HCT116 (cell line): ENCODE data around the gene NUP153. TPM values are rescaled to one million over a fixed set of nuclear protein-coding genes. Genes with fewer than 3 reads are reported as not detected.

Experiments
- ATAC-seq: fragments of 200-7000 bp; cut with Tn5 transposase; 2 replicates; pipeline ENCODE4 v1.9.1; 2020; ENCODE audit warnings: mild to moderate bottlenecking, moderate library complexity
- BruUV-seq: library from RNA; stranded (reverse); fragments of 400-500 nt; replicated peaks from 2 replicates; lab custom pipeline; 2021; lab: Mats Ljungman, UMichigan
- CTCF ChIA-PET: fragments of 300-600 bp; sonication (Branson Sonifier 250); formaldehyde crosslinking; loops from one replicate; lab custom pipeline; 2021; ENCODE audit warnings: antibody characterized with exemption; lab: Charles Lee
- POLR2A ChIA-PET: fragments of 300-600, 350-600 bp; sonication (Branson Sonifier 250); formaldehyde crosslinking; loops from one replicate; lab custom pipeline; 2021; ENCODE audit warnings: antibody characterized with exemption; lab: Charles Lee
- RAD21 ChIA-PET, 2 experiments: fragments of 300-600 bp; sonication (Branson Sonifier 250); formaldehyde crosslinking; loops; one replicate each; lab custom pipeline; 2023; ENCODE audit warnings: low total read pairs in 2 of 2; ENCODE audit not compliant: uncharacterized antibody in 2 of 2, unreplicated experiment in 2 of 2, low non-redundant PET in 1 of 2; lab: Charles Lee
- DNase-seq: peaks from one replicate; pipeline ENCODE4 v3.0.0-alpha.2; 2010; ENCODE audit warnings: low read depth, low spot score
- H2AFZ ChIP-seq: fragments of 200-600 bp; shearing (Covaris generic), sonication (generic); 2 replicates; pipeline ENCODE4 v1.6.1; 2017; ENCODE audit warnings: low read depth, mixed run types, mixed read lengths, antibody characterized with exemption, low read length; ENCODE audit not compliant: poor library complexity, severe bottlenecking
- H3K27ac ChIP-seq: 2 replicates; pipeline ENCODE4 v1.5.1; 2012; ENCODE audit warnings: low read depth, low read length
- H3K27me3 ChIP-seq: fragments of 200-600 bp; sonication (generic); 2 replicates; pipeline ENCODE4 v1.6.1; 2016; ENCODE audit warnings: mixed run types, low read length, mixed read lengths; ENCODE audit not compliant: insufficient read depth
- H3K36me3 ChIP-seq, 2 experiments: fragments of 200-500 bp in 1 of 2; fragments of 200-600 bp in 1 of 2; sonication (Bioruptor generic) in 1 of 2; sonication (generic) in 1 of 2; 2 replicates each; pipeline versions ENCODE4 v1.5.1 to v1.6.1; 2014 to 2016; ENCODE audit warnings: low read length in 2 of 2, inconsistent platforms in 1 of 2, mixed read lengths in 1 of 2, mixed run types in 1 of 2; ENCODE audit not compliant: insufficient read depth in 2 of 2, control insufficient read depth in 1 of 2
- H3K4me1 ChIP-seq, 2 experiments: fragments of 200-600 bp in 1 of 2; sonication (generic) in 1 of 2; 2 replicates each; pipeline versions ENCODE4 v1.5.1 to v1.6.1; 2012 to 2017; ENCODE audit warnings: low read length in 2 of 2, inconsistent platforms in 1 of 2, mild to moderate bottlenecking in 1 of 2, mixed read lengths in 1 of 2, mixed run types in 1 of 2, moderate library complexity in 1 of 2; ENCODE audit not compliant: insufficient read depth in 2 of 2, control insufficient read depth in 1 of 2
- H3K4me2 ChIP-seq: fragments of 200-600 bp; sonication (generic); 2 replicates; pipeline ENCODE4 v1.6.1; 2017; ENCODE audit warnings: mixed run types, low read length, mixed read lengths
- H3K4me3 ChIP-seq, 2 experiments: fragments of 200-600 bp in 1 of 2; sonication (generic) in 1 of 2; replicated peaks in 1 of 2; 2 replicates each; pipeline ENCODE4 v1.5.1; 2011 to 2016; ENCODE audit warnings: low read length in 2 of 2, control low read depth in 1 of 2, low read depth in 1 of 2, mild to moderate bottlenecking in 1 of 2, mixed read lengths in 1 of 2, mixed run types in 1 of 2
- H3K79me2 ChIP-seq: fragments of 200-600 bp; sonication (generic); 2 replicates; pipeline ENCODE4 v1.6.1; 2017; ENCODE audit warnings: mild to moderate bottlenecking, mixed run types, low read length, moderate library complexity, mixed read lengths; ENCODE audit not compliant: insufficient read depth
- H3K9ac ChIP-seq: fragments of 200-600 bp; sonication (generic); 2 replicates; pipeline ENCODE4 v1.6.1; 2016; ENCODE audit warnings: low read length, mixed read lengths
- H3K9me2 ChIP-seq: fragments of 200-600 bp; sonication (generic), shearing (Covaris generic); 2 replicates; pipeline ENCODE4 v1.6.1; 2017; ENCODE audit warnings: mixed run types, mild to moderate bottlenecking, moderate library complexity; ENCODE audit not compliant: insufficient read depth
- H3K9me3 ChIP-seq, 2 experiments: fragments of 200-500 bp in 1 of 2; fragments of 200-600 bp in 1 of 2; sonication (Bioruptor generic) in 1 of 2; sonication (generic) in 1 of 2; 2 replicates each; pipeline ENCODE4 v1.6.1; 2014 to 2017; ENCODE audit warnings: low read length in 2 of 2, mixed read lengths in 2 of 2, inconsistent platforms in 1 of 2, low read depth in 1 of 2, mild to moderate bottlenecking in 1 of 2, mixed run types in 1 of 2, moderate library complexity in 1 of 2; ENCODE audit not compliant: control insufficient read depth in 1 of 2, insufficient read depth in 1 of 2
- H4K20me1 ChIP-seq: fragments of 200-600 bp; sonication (generic), shearing (Covaris generic); 2 replicates; pipeline ENCODE4 v1.6.1; 2017; ENCODE audit warnings: mixed run types, mild to moderate bottlenecking, moderate library complexity; ENCODE audit not compliant: insufficient read depth
- CBX3 ChIP-seq: IDR thresholded peaks from 2 replicates; pipeline ENCODE4 v1.6.1; 2012; ENCODE audit warnings: low read depth
- CEBPB ChIP-seq: IDR thresholded peaks from 2 replicates; pipeline ENCODE4 v1.6.1; 2012; ENCODE audit warnings: low read depth
- EZH2 ChIP-seq: fragments of 200-600 bp; sonication (generic); IDR thresholded peaks from 2 replicates; pipeline ENCODE4 v1.6.1; 2017; ENCODE audit warnings: antibody characterized with exemption, mixed run types
- EZH2phosphoT487 ChIP-seq: fragments of 200-600 bp; IDR thresholded peaks from 2 replicates; pipeline ENCODE4 v1.6.1; 2018; ENCODE audit warnings: antibody characterized with exemption, borderline replicate concordance
- FOSL1 ChIP-seq: IDR thresholded peaks from 2 replicates; pipeline ENCODE4 v1.6.1; 2012; ENCODE audit warnings: low read depth
- JUND ChIP-seq: IDR thresholded peaks from 2 replicates; pipeline ENCODE4 v1.6.1; 2012
- POLR2AphosphoS5 ChIP-seq: IDR thresholded peaks from 2 replicates; pipeline ENCODE4 v1.6.1; 2011; ENCODE audit warnings: mild to moderate bottlenecking, low read depth, low read length, moderate library complexity
- RAD21 ChIP-seq: IDR thresholded peaks from 2 replicates; pipeline ENCODE4 v1.6.1; 2012; ENCODE audit warnings: low read depth, mild to moderate bottlenecking
- SP1 ChIP-seq: IDR thresholded peaks from 2 replicates; pipeline ENCODE4 v1.6.1; 2012; ENCODE audit warnings: low read depth
- SRF ChIP-seq: IDR thresholded peaks from 2 replicates; pipeline ENCODE4 v1.6.1; 2012; ENCODE audit warnings: low read depth
- YY1 ChIP-seq: IDR thresholded peaks from 2 replicates; pipeline ENCODE4 v1.6.1; 2011; ENCODE audit warnings: low read length, low read depth, moderate library complexity, mild to moderate bottlenecking; ENCODE audit not compliant: insufficient replicate concordance; ENCODE audit errors: extremely low read depth
- ZFX ChIP-seq: fragments of 450-650 bp; IDR thresholded peaks from 2 replicates; pipeline ENCODE4 v1.6.1; 2017
- ZNF274 ChIP-seq: fragments of 200-500 bp; sonication (Bioruptor generic); IDR thresholded peaks from 2 replicates; pipeline ENCODE4 v1.6.1; 2014; ENCODE audit warnings: mild to moderate bottlenecking, low read depth, low read length, inconsistent platforms
- intact Hi-C: fragments of 100-400 bp; cut with micrococcal nuclease; formaldehyde crosslinking; loops from 2 replicates; pipeline ENCODE4 v1.10.0; 2022
- total RNA-seq: library from RNA; stranded (reverse); gene quantifications from one replicate; pipeline ENCODE4 v1.2.1, GENCODE V29; 2021; ENCODE audit not compliant: unreplicated experiment
- TF ChIP-seq, protein P1 (sequence below): IDR thresholded peaks from 2 replicates; pipeline ENCODE4 v1.6.1; 2012; ENCODE audit warnings: low read depth
- TF ChIP-seq, protein P2 (sequence below), 3 experiments: fragments of 200-600 bp in 1 of 3; sonication (generic) in 1 of 3; IDR thresholded peaks in 2 of 3; conservative IDR thresholded peaks in 1 of 3; 2 replicates each; pipeline ENCODE4 v1.5.1; 2012 to 2017; ENCODE audit warnings: low read depth in 2 of 3, low read length in 2 of 3, antibody characterized with exemption in 1 of 3, borderline replicate concordance in 1 of 3, control low read depth in 1 of 3, mild to moderate bottlenecking in 1 of 3, mixed read lengths in 1 of 3, mixed run types in 1 of 3, moderate library complexity in 1 of 3; ENCODE audit not compliant: insufficient read depth in 1 of 3
- TF ChIP-seq, protein P3 (sequence below): IDR thresholded peaks from 2 replicates; pipeline ENCODE4 v1.6.1; 2012

NUP153 gene
- total RNA-seq, 1 experiment from 2014 or later, result 51.6 TPM

DNA sequence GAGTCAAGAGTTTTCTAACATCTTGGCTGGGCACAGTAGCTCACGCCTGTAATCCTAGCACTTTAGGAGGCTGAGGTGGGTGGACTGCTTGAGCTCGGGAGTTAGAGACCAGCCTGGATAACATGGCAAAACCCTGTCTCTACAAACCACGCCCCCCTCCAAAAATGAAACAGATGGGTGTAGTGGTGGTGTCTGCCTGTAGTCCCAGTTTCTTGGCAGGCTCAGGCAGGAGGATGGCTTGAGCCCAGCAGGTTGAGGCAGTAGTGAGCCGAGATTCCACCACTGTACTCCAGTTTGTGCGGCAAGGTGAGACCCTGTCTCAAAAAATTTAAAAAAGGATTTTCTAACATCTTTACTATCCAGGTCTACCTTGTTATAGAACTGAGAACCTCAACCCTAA lies 84.6 kb downstream of the NUP153 start:
- Histone ChIP-seq H3K9ac (no peak overlapping the region), H3K36me3 (peaks cover 24 to 32% of the 10 kb centered on the region in 2 experiments), H3K27ac (no peak overlapping the region), H3K9me2 (no peaks in the 10 kb centered on the region), H3K79me2 (peaks cover 93% of the 10 kb centered on the region), H4K20me1 (no peaks in the 10 kb centered on the region; the same call in 1 of the 2 replicates), H3K4me3 (no peak overlapping the region), H3K4me1 (no peaks in the 10 kb centered on the region), H3K9me3 (no peaks in the 10 kb centered on the region), H3K27me3 (no peaks in the 10 kb centered on the region), H2AFZ (no peak overlapping the region), H3K4me2 (no peak overlapping the region)
- TF ChIP-seq CEBPB (no peak), RAD21 (no peak), SP1 (no peak), EZH2phosphoT487 (no peak), POLR2AphosphoS5 (no peak), ZFX (no peak), JUND (no peak), CBX3 (no peak), ZNF274 (no peak), EZH2 (no peak), YY1 (no peak), FOSL1 (no peak), SRF (no peak)
- TF ChIP-seq, protein P1, sequence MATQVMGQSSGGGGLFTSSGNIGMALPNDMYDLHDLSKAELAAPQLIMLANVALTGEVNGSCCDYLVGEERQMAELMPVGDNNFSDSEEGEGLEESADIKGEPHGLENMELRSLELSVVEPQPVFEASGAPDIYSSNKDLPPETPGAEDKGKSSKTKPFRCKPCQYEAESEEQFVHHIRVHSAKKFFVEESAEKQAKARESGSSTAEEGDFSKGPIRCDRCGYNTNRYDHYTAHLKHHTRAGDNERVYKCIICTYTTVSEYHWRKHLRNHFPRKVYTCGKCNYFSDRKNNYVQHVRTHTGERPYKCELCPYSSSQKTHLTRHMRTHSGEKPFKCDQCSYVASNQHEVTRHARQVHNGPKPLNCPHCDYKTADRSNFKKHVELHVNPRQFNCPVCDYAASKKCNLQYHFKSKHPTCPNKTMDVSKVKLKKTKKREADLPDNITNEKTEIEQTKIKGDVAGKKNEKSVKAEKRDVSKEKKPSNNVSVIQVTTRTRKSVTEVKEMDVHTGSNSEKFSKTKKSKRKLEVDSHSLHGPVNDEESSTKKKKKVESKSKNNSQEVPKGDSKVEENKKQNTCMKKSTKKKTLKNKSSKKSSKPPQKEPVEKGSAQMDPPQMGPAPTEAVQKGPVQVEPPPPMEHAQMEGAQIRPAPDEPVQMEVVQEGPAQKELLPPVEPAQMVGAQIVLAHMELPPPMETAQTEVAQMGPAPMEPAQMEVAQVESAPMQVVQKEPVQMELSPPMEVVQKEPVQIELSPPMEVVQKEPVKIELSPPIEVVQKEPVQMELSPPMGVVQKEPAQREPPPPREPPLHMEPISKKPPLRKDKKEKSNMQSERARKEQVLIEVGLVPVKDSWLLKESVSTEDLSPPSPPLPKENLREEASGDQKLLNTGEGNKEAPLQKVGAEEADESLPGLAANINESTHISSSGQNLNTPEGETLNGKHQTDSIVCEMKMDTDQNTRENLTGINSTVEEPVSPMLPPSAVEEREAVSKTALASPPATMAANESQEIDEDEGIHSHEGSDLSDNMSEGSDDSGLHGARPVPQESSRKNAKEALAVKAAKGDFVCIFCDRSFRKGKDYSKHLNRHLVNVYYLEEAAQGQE, result no peak
- TF ChIP-seq, protein P2, sequence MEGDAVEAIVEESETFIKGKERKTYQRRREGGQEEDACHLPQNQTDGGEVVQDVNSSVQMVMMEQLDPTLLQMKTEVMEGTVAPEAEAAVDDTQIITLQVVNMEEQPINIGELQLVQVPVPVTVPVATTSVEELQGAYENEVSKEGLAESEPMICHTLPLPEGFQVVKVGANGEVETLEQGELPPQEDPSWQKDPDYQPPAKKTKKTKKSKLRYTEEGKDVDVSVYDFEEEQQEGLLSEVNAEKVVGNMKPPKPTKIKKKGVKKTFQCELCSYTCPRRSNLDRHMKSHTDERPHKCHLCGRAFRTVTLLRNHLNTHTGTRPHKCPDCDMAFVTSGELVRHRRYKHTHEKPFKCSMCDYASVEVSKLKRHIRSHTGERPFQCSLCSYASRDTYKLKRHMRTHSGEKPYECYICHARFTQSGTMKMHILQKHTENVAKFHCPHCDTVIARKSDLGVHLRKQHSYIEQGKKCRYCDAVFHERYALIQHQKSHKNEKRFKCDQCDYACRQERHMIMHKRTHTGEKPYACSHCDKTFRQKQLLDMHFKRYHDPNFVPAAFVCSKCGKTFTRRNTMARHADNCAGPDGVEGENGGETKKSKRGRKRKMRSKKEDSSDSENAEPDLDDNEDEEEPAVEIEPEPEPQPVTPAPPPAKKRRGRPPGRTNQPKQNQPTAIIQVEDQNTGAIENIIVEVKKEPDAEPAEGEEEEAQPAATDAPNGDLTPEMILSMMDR (IDR thresholded peaks at IDR 0.05 in 2 of 3, conservative IDR thresholded peaks at IDR 0.05 in 1 of 3; ENCODE audit: borderline replicate concordance in 1 of 3, insufficient read depth in 1 of 3, low read depth in 2 of 3, low read length in 2 of 3), result no peak
- TF ChIP-seq, protein P3, sequence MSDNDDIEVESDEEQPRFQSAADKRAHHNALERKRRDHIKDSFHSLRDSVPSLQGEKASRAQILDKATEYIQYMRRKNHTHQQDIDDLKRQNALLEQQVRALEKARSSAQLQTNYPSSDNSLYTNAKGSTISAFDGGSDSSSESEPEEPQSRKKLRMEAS, result no peak
- POLR2A ChIA-PET, result no interaction called here
- BruUV-seq, result no TSS peak
- DNase-seq (no peak), ATAC-seq (peak; percentile 59; the same call in 1 of the 2 replicates)
- intact Hi-C loops, result no loop called here
- RAD21 ChIA-PET, result interaction anchor here in 1 of 2 experiments (0.7 kb wide), 1 partner anchor 183 kb away, joined by 3 read pairs; no protein-coding TSS in a partner anchor
- CTCF ChIA-PET, result no interaction called here
